Upper lobe of left lung (tissue), 4 donors: ENCODE measurements around the gene TMCC3.

Experiments used
- POLR2A ChIP-seq, 4 donors: fragments of 450-650 bp; IDR thresholded peaks; one replicate each; pipeline ENCODE4 v1.5.1; 2016 to 2017; ENCODE audit warnings: antibody characterized with exemption in 4 of 4, mild to moderate bottlenecking in 2 of 4
- TF ChIP-seq, protein P1 (sequence below), 6 experiments: fragments of 450-650 bp in 4 of 6; fragments of 200-600 bp in 2 of 6; sonication (generic) in 2 of 6; IDR thresholded peaks; one replicate each; pipeline ENCODE4 v1.5.1; 2016 to 2019; ENCODE audit warnings: antibody characterized with exemption in 6 of 6

DNA sequence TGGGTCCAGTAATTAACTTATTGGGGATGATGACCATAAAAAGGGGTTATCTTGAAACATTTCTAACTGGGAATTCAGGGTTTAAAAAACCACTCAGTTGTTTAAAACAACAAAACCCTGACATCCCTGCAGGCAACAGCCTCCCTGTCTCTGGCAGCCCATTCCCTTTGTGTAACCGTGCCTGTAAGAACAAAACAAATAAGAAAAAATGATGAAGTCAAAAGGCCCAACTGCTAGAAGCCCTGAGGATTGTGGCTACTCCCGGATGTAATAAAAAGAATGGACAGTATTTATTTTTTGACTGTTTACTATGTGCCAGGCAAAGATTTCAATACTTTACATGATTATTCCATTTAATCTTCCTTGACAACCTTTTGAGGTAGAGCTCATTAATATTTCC lies 75.3 kb downstream of the TMCC3 start:
- TF ChIP-seq, protein P1, sequence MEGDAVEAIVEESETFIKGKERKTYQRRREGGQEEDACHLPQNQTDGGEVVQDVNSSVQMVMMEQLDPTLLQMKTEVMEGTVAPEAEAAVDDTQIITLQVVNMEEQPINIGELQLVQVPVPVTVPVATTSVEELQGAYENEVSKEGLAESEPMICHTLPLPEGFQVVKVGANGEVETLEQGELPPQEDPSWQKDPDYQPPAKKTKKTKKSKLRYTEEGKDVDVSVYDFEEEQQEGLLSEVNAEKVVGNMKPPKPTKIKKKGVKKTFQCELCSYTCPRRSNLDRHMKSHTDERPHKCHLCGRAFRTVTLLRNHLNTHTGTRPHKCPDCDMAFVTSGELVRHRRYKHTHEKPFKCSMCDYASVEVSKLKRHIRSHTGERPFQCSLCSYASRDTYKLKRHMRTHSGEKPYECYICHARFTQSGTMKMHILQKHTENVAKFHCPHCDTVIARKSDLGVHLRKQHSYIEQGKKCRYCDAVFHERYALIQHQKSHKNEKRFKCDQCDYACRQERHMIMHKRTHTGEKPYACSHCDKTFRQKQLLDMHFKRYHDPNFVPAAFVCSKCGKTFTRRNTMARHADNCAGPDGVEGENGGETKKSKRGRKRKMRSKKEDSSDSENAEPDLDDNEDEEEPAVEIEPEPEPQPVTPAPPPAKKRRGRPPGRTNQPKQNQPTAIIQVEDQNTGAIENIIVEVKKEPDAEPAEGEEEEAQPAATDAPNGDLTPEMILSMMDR (IDR thresholded peaks at IDR 0.05), result no peak
- no peak for TF ChIP-seq POLR2A (IDR thresholded peaks at IDR 0.05)
